ENCODE measurements around the gene NYAP2.

The NYAP2 gene

DNA sequence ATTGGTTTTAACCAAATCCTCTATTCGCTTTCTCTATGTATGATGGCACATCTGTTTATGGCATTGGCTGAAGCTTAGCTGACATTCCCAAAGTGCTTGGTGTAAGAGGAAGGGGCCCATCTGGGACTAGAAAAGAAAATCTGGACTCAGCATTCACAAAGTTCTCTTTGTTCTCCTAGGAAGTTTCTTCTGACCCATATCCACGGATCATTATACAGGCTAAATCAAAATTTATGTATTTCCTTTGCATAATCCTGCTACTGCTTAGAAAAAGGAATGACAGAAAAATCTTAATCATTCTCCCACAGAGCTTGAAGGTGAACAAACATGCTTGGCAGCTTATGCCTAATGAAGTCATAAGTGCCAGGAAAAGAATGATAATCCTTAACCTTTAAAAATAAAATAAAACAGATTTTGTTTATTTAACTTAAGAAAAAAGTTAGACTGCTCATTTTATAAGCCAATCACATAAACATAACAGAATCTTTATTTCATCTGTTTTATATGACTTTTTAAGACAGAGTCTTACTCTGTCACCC, 88.4 kb downstream of the NYAP2 start:
- DNase-seq, result no peak

DNA sequence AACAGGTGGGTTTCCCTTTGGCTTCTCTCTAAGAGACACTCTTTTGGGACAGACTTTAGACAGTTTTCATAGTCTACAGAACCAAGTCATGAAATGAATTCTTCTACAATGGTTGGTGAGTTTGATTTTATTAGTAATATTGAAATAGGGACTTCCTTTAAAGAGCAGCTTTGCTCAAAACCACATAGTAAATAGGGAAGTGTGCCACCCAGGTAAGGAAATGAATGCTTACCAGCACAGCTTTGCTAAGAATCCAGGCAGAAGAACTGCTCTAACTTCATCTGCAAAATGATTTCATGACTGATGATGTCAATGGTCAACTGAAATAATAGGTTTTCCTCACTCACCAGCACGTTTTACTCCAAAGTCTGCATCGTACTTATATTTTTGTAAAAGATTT, 89.2 kb downstream of the NYAP2 start:
- DNase-seq, result no peak

DNA sequence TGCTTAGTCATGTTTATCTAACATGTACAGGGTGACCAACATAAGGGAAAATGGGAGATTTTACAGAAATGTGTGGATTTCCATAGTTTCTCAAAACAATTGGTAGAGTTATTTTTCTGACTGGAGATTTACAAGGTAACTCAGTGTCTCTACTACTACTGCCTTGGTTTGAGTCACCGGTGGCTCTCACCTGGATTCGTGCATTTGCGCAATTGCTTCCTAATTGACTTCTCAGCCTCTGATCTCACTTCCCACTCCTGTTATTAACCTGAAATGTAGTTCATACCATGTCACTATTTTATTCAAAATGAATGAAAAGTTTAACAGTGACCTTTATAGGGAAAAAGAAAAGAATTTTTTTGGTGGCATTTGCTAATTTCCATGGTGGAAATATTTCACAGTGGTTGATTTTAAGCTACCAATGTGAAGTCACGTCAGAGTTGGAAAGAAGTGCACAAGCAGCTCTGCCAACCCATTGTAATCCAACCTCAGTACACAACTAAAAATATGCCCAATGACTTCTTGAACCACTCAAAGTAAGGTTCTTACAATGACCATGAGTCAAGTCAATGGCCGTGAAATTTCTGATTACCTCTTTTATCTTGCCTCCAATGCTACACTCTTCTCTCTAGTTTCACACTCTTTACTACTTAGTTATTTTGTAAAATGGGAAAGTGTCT, 94.0 kb downstream of the NYAP2 start:
- no peak for DNase-seq

DNA sequence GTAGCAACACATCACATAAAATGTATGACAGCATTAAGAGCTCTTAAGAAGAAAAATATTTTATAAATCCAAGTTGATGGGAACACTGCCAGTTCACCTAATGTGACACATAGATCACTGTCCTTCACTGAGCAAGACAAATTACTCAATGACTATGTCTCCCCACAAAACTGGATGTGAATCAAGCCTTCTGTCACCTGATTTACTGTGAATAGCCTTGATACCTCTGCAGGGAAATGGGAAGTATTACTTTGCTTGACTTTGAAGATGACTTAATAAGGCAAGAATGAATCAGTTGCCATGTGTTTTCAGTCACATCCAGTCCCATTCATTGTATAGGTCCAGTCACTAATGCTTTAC, 94.6 kb downstream of the NYAP2 start:
- no peak for DNase-seq

DNA sequence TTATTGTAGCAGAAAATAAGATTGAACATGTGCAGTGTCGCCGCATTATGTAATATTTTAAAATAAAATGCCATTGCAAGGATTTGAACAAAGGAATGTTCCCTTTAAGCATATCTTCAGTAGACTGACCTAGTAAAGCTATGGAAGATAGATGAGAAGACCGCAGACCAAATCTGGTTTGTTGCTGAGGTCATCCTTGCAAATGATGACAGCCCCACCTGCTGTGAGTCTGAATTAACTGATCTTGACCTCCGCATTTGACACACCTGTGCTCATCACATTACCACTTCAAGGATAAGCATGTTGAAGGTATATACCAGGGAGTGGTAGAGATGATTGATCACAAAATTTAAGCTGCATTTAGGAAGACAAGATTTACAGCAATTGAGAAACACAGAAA, 96.2 kb downstream of the NYAP2 start:
- DNase-seq, result no peak

DNA sequence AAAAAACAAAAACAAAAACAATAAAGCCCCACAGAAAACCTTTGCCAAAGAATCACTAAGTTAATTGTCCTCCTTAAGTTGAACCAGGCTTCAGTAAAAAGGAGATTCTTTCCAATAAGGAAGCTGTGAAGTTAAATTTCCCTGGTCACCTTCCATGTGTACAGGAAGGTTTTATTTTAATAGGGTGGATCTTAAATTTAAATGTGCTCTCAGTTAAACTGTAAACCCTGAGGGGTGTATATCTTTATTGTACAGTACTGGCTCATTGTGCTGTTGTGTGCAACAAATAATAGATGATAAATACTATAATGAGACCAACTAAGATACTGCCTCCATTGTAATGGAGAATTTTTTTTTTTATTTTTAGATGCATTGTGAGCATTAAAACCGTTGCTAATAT, 97.1 kb downstream of the NYAP2 start:
- no peak for DNase-seq

DNA sequence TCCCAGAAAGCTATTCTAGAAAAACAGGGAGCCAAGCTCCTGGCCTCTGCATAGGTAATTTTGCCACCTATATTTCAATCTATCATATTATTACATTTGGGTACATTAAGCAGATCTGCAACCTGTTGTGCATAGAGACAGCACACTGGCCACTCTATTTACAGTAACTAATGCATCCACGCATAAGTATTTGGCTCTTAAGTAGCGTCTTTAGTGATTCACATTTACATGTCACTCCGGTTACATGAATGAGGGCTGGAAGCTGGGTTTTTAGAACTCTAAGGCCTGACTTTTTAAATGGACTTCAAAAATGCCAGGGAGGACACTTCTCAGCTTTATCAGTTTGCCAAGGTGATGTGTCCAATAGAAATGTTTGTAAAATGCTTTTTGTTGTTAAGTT, 97.7 kb downstream of the NYAP2 start:
- DNase-seq, result no peak

DNA sequence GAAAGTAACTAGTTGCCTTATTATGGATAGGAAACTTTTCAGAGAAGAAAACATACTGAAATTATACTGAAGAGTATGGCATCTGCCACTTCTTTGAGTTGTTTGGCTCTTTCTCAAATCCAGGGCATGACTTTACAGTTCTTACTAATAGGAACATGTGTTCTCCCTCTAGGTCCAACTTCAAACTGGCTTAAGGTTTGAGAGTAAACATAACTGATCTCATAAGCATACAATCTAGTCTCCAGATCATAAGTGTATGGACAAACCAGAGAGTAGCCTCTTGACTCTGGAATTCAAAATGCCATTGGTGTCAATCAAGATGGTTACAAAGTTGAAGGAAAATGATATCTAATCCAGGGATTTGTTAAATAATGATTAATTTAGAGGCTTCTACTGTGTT, 101.5 kb downstream of the NYAP2 start:
- no peak for DNase-seq

DNA sequence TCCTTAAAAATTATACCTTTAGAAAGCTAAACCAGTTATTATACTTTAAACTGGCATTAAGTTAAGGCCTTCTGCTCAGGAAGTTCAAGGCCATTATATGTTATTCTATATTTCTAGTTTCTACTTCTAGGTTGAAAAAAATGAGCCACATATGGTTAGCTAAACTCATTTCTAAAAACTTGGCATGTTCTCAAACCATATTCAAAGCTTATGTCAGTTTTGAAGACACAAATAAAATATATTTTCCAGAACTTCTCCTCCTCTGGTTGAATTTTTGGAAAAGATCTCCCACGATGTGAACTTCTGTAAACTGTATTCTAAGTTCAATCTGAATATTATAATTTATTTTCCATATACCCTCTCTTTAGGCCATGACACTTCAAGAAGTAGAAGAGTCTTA, 103.5 kb downstream of the NYAP2 start:
- no peak for DNase-seq

DNA sequence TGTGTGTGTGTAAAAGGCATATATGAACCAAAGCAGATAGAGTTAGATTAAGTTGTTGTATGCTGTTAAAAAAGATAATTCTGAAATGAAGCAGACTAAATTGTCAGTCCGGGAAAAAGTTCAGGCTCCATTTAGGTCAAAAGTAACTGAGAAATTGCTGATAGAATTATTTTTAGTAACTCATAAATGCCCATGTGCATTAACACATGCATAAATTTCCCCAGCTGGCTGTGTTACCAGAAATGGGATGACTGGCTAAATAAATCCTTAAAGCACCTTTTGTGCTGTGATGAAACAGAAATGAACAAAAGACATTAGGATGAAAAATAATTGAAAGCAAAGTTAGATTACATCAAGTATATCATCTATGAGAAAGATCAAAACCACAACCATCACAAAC, 111.3 kb downstream of the NYAP2 start:
- DNase-seq, result no peak

DNA sequence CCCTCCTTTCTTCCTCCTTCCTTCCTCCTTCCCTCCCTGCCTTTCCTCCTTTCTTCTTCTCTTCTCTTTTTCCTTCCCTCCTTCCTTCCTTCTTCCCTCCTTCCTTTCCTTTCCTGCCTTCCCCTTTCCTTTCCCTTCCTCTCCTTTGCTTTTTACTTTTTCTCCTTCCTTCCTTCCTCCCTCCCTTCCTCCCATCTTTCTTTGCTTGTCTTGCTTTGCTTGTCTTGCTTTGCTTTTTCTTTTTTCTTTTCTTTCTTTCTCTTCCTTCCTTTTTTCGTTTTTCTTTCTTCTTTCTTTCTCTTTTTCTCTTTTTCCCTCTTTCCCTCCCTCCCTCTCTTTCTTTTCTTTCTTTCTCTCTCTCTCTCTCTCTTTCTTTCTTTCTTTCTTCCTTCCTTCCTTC, 113.0 kb downstream of the NYAP2 start:
- DNase-seq, result no peak

DNA sequence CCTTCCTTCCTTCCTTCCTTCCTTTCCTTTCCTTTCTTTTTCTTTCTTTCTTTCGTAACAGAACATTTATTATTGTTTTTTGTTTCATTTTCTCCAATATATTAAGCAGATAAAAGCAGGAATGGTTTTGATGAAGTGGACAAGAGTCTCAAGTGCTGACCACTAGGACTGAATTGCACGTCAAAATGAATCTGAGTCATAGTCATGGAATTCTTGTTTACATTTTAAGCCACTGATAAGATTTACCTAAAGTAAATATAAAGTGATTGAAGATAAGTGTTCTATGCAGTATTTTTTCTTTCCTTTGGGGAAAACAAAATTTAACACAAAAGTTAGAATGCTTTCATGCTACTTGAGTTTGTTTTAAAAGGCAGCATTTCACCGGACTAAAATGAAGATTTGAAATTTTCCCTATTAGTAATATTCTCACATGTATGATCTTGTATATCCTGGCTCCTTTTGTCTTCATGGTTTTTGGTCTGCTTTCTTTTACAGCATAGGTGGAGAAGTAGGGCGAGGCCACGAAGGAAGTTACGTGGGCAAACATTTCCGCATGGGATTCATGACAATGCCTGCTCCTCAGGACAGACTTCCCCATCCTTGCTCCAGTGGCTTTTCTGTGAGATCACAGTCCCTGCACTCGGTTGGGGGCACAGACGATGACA, 113.5 kb downstream of the NYAP2 start:
- no peak for DNase-seq

DNA sequence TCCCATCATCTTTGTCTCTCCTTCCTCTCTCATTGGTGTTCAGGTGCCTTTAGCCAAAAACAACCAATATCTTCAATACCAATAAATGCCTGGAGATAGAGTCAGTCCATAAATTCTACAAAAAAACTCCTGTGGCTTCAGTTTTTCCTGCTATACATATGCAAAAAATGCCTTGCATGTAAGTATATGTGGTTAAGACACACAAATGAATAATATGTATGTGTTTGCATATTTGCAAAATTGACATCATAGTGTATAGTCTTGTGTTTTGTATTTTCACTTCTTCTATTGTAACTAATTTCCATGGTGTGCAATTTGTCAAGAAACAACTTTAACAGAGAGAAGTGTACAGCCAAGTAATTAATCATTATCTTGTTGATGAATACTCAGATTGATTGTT, 115.5 kb downstream of the NYAP2 start:
- no peak for DNase-seq

DNA sequence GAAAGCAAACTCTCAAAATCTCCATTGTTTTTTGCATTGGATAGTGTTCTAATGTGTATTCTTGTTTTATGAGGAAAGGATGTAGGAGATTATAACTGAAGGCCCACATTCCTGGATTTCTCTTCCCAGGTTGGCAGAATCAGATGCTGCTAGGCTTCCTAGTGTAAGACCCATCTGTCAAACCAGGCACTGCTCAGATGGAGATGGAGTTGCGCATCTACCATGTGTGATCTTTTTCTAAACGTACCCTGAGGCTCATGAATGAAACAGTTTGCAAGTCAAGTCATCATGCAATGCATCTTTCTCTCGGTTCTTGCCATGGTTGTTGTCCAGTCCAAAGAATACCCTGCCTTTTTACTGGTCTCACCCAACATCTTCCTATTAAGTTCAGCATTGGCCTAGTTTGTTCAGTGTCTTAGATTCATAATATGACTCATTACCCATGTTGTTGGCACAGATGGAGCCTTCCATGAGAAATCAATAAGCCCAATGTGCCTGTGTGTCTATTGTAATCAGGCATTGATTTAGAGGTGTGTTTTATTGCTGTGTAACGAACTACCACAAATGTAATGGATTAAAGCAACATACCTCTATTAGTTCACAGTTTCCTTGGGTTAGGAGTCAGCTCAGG, 127.4 kb downstream of the NYAP2 start:
- DNase-seq, result no peak

DNA sequence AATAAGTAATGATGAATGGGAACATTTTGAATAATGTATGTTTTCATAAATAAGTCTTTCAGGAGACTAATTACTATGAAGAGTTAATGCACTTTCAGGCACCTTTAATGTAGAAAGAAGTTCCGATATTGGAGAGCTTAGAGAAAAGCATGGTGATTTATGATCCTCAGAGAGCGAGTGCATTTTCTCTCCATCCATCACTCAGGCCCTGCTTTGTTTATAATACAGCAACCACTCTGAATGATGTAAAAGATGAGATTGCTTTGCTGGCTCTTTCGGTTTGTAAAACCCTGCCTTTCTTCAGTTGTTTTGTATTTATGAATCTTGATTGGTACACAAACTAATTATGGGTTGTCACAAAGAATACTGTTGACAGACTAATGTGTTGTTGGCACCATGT, 132.0 kb downstream of the NYAP2 start:
- DNase-seq, result no peak

DNA sequence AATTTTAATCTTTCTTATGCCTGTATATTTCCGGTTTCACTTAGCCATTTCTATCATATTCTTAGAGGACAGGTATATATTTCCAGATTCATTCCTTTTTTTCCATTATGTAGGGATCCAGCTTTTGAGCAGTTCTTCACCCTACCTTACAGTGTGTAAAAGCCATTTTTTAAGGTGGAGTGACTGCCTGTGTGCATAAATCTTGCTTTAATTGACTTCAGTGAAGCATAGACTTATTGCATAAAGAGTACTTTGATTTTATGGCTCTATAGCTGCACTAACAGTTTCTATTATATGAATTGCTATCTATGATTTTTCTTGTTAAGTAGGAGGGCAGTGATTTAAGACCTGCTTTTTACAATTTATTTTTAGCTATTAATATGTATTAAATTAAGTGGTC, 132.6 kb downstream of the NYAP2 start:
- DNase-seq, result no peak

DNA sequence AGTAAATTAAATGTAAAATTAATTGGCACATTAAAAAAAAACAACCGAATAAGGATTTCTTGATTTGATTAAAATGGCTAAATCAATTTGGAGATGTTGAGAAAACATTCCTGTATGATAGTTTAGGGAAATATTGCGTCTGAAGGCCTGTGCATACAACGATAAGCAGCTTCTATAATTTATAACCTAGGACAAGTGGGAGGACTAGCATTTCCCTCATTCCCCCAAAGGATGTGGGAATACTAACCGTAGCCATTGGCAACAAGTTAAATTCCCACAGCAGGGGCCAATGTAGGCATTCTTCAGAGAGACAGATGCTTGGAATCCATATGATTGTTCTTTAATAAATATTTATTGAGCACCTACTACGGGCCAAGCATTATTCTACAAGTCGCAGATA, 134.5 kb downstream of the NYAP2 start:
- DNase-seq, result no peak

DNA sequence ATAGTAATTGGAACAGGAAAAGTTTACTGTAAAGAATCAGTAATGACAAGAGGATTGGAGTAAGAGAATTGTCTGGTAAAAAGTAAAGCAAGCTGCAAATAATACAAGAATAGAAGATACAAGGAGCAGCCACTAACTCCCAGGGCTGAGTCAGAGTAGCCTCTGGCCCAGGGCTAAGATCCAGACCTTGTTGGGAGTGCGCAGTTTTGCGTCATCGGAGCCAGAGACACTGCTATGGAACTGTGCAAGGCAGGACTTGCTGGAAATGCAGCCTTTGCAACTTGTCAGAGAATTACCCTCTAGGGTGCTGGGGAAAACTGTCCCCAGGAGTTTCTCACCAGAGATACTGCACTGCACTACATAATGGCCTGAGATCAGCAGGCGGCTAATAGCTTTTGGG, 135.2 kb downstream of the NYAP2 start:
- no peak for DNase-seq

DNA sequence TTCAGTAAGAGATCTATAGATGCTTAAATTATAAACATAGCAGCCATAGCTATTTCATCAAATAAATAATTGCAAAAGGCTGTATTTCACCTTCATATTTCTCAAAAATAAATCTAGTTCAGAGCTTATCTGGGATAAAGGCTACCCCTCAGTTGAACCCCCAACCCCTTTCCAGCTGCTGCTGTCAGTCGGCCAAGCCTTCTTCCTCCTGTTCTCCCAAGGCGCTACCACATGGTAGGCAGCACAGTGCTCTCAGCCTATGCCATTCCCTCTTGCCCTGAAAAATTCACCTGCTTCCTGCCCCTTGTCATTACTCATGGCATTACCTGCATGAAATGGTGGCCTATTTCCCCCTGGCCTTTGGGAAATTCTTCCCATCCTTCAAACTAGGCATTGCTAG, 136.5 kb downstream of the NYAP2 start:
- no peak for DNase-seq

DNA sequence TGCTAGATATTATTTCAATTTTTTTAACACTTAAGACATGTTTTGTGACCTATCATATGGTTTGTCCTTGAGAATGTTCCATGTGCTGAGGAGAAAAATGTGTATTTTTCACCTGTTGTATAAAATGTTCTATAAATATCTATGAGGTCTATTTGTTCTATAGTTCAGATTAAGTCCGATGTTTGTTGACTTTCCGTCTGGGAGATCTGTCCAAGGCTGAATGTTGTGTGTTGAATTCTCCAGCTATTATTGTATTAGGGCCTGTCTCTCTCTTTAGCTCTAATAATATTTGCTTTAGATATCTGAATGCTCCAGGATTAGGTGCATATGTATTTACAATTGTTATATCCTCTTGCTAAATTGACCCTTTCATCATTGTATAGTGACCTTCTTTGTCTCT, 144.1 kb downstream of the NYAP2 start:
- no peak for DNase-seq

DNA sequence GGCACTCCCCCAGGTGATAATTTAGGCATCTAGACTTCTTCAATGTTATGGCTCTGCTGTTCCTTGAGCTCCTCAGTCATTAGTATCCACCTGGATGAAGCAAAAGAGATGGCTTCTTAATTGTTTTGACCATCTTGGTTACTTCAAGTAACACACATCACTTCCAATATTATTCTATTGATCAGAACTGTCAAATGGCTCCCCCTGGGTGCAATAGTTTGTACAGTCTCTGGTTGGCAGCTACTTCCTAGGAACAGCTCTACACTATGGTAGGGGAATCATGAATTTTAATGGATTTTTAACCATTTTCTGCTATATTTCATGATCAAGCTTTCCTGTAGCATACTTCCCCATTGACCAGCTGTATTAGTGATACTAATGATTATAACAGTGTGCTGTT, 157.0 kb downstream of the NYAP2 start:
- no peak for DNase-seq

DNA sequence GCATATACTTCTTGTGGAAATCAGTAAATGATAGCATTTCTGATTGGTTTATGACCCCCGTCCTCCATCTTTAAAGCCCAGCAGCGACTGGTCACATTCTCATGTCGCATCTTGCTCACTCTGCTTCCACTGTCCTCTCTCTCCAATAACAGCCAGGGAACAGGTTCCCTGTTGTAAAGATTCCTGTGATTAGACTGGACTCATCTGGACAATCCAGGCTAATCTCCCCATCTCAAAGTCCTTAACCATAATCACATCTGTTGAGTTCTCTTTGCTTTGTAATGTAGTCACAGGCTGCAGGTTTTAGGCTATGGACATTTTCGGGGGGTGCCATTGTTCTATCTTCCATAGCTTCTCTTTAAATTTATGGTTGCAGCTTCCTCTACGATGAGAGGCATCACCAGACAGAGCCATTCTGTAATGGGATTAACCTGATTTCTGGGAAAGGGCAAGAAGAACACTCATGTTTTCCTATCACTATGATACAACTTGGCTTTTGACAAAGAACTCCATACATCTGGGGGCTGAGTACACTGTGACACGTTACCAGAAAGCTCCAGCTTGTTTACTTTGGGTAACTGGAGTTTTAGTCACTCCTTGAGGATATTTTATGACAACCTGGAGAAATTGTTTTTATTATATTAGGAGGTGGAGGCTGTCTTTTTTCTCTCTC, 159.0 kb downstream of the NYAP2 start:
- DNase-seq, result no peak

DNA sequence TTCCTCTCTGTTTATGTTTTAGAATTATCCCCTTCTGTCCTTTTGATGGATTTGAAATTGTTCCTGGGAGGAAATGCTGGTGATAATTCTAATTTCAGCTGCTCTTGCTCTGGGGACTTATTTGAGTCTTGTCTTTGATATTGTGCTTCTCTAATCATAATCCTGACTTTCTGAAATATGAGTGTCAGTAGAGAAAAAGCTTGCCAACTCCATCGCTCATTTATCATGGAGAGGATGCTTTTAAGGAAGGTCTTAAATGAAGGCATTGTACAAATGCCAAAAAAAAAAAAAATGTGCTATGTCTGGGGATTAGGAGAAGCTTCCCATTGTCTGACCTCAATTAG, 159.5 kb downstream of the NYAP2 start:
- DNase-seq, result no peak

DNA sequence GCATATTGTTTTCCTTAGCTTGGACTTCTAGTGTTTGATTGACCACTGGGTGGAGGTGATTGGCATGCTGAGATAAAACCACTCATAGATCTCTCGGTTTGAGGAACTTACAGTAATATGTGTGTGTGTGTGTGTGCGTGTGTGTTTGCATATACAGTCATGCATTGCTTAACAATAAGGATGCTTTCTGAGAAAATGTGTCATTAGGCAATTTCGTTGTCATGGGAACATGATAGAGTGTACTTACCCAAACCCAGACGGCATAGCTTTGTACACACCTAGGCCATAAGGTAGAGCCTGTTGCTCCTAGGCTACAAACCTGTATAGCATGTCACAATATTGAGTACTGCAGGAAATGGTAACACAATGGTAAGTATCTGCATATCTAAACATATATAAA, 167.3 kb downstream of the NYAP2 start:
- DNase-seq, result no peak
